ENCODE results near the gene EPB41L2. TPM values are rescaled to one million over a fixed set of nuclear protein-coding genes. Genes with fewer than 3 reads are reported as not detected.

The EPB41L2 gene
- total and polyA plus RNA-seq, 2 experiments from 2014 or later: 76.2 to 91.7 TPM

- no peak for TF ChIP-seq REST (IDR thresholded peaks at IDR 0.05; ENCODE audit: unreplicated experiment)
Observed at GRCh38 chr6:130967502-130968445, 95.3 kb downstream of the EPB41L2 start.

GRCh38 chr6:130966344-130966980 lies 96.6 kb downstream of the EPB41L2 start:
- ATAC-seq (no peak), DNase-seq (ENCODE audit: low spot score) (no peak)
- Histone ChIP-seq H3K4me3 (no peak overlapping the region), H2AFZ (no peak overlapping the region), H3K4me2 (no peak overlapping the region), H3K79me2 (replicated peaks; ENCODE audit: insufficient read depth) (peaks cover 86% of the 10 kb centered on the region), H3K36me3 (ENCODE audit: insufficient read depth) (no peaks in the 10 kb centered on the region), H3K27me3 (ENCODE audit: insufficient read depth) (no peaks in the 10 kb centered on the region), H4K20me1 (replicated peaks; ENCODE audit: insufficient read depth) (no peaks in the 10 kb centered on the region), H3K27ac (ENCODE audit: low read depth) (no peak overlapping the region), H3F3A (replicated peaks; ENCODE audit: low read depth) (no peaks in the 10 kb centered on the region), H3K9me2 (ENCODE audit: insufficient read depth) (no peaks in the 10 kb centered on the region), H3K4me1 (ENCODE audit: insufficient read depth) (peaks cover 35% of the 10 kb centered on the region)
- Mint-ChIP-seq H3K9me3 (no peaks in the 10 kb centered on the region), H3K36me3 (ENCODE audit: low read depth) (no peaks in the 10 kb centered on the region), H3K4me3 (no peak overlapping the region), H3K27ac (peak overlapping the region; percentile 25), H3K27me3 (ENCODE audit: insufficient read depth, low read depth, poor library complexity) (peaks cover 7% of the 10 kb centered on the region), H3K4me1 (peaks cover 48% of the 10 kb centered on the region)
- no peak for TF ChIP-seq EZH2 (IDR thresholded peaks at IDR 0.05; ENCODE audit: low read depth, unreplicated experiment)
- TF ChIP-seq CREB1 (CRISPR knock-in tag; IDR thresholded peaks at IDR 0.05; ENCODE audit: low read depth): no peak
- no peak for TF ChIP-seq NANOG (IDR thresholded peaks at IDR 0.05; ENCODE audit: borderline replicate concordance)
- TF ChIP-seq STAT1 (IDR thresholded peaks at IDR 0.05; ENCODE audit: unreplicated experiment): no peak
- no peak for TF ChIP-seq JUNB (IDR thresholded peaks at IDR 0.05; ENCODE audit: unreplicated experiment)
- no peak for TF ChIP-seq ZNF114 (CRISPR knock-in tag; IDR thresholded peaks at IDR 0.05)
- TF ChIP-seq ZNF462 (CRISPR knock-in tag; IDR thresholded peaks at IDR 0.05): no peak
- no peak for TF ChIP-seq ZNF331 (CRISPR knock-in tag; IDR thresholded peaks at IDR 0.05; ENCODE audit: low read depth)
- no peak for TF ChIP-seq POLR2AphosphoS5 (IDR thresholded peaks at IDR 0.05; ENCODE audit: low read depth)

More at GRCh38 chr6:130967502-130968445, 95.3 kb downstream of the EPB41L2 start:
- H2AFZ ChIP-seq: no peak overlapping the region
- no peaks in the 10 kb centered on the region for H3K9me2 ChIP-seq (ENCODE audit: insufficient read depth)
- ATAC-seq (no peak), DNase-seq (ENCODE audit: low spot score) (no peak)
- Mint-ChIP-seq H3K27ac (peak overlapping the region; percentile 93), H3K4me3 (no peak overlapping the region), H3K4me1 (peaks cover 48% of the 10 kb centered on the region), H3K36me3 (ENCODE audit: low read depth) (no peaks in the 10 kb centered on the region), H3K9me3 (no peaks in the 10 kb centered on the region), H3K27me3 (ENCODE audit: insufficient read depth, low read depth, poor library complexity) (peaks cover 7% of the 10 kb centered on the region)
- H3K36me3 ChIP-seq (ENCODE audit: insufficient read depth): no peaks in the 10 kb centered on the region
- peak overlapping the region; percentile 48; the same call in 1 of the 2 replicates for H3K4me2 ChIP-seq
- peaks cover 75% of the 10 kb centered on the region for H3K79me2 ChIP-seq (replicated peaks; ENCODE audit: insufficient read depth)
- H3K27ac ChIP-seq (ENCODE audit: low read depth): no peak overlapping the region; the same call in 1 of the 2 replicates
- no peaks in the 10 kb centered on the region for H3F3A ChIP-seq (replicated peaks; ENCODE audit: low read depth)
- no peaks in the 10 kb centered on the region for H4K20me1 ChIP-seq (replicated peaks; ENCODE audit: insufficient read depth)
- H3K4me1 ChIP-seq (ENCODE audit: insufficient read depth): peaks cover 35% of the 10 kb centered on the region
- H3K27me3 ChIP-seq (ENCODE audit: insufficient read depth): no peaks in the 10 kb centered on the region
- no peak overlapping the region for H3K4me3 ChIP-seq

Data from GM23338 (cell line).